ENCODE results near the gene MLANA. TPM values are rescaled to one million over a fixed set of nuclear protein-coding genes. Genes with fewer than 3 reads are reported as not detected.
"Not testable (repeated sequence)": the region's sequence is repeated elsewhere in the genome, so short reads cannot be mapped to it uniquely, and the experiment has no call there.

The MLANA gene
- total RNA-seq, 2 experiments from 2014 or later: not detected

GRCh38 chr9:5876026-5876425 lies 14.7 kb upstream of the MLANA start:
- Mint-ChIP-seq H3K27ac (no peak overlapping the region), H3K4me3 (no peak overlapping the region), H3K9me3 (no peaks in the 10 kb centered on the region), H3K36me3 (ENCODE audit: low read depth) (no peaks in the 10 kb centered on the region), H3K27me3 (no peaks in the 10 kb centered on the region), H3K4me1 (ENCODE audit: low read depth) (no peaks in the 10 kb centered on the region)
- TF ChIP-seq, protein P1, sequence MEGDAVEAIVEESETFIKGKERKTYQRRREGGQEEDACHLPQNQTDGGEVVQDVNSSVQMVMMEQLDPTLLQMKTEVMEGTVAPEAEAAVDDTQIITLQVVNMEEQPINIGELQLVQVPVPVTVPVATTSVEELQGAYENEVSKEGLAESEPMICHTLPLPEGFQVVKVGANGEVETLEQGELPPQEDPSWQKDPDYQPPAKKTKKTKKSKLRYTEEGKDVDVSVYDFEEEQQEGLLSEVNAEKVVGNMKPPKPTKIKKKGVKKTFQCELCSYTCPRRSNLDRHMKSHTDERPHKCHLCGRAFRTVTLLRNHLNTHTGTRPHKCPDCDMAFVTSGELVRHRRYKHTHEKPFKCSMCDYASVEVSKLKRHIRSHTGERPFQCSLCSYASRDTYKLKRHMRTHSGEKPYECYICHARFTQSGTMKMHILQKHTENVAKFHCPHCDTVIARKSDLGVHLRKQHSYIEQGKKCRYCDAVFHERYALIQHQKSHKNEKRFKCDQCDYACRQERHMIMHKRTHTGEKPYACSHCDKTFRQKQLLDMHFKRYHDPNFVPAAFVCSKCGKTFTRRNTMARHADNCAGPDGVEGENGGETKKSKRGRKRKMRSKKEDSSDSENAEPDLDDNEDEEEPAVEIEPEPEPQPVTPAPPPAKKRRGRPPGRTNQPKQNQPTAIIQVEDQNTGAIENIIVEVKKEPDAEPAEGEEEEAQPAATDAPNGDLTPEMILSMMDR (IDR thresholded peaks at IDR 0.05): no peak
- Histone ChIP-seq H3K36me3 (ENCODE audit: insufficient read depth, low read length) (peaks cover 2% of the 10 kb centered on the region), H3K9me3 (ENCODE audit: control insufficient read depth in 1 of 2, insufficient read depth in 1 of 2, low read length in 2 of 2) (no peaks in the 10 kb centered on the region), H3K27ac (ENCODE audit: low read depth in 1 of 2, low read length in 2 of 2) (no peak overlapping the region), H3K4me1 (ENCODE audit: insufficient read depth, low read length) (peaks cover 4% of the 10 kb centered on the region), H3K4me3 (ENCODE audit: low read length) (no peak overlapping the region), H3K27me3 (ENCODE audit: control insufficient read depth in 1 of 2, insufficient read depth in 2 of 2, low read length in 2 of 2) (no peaks in the 10 kb centered on the region)
- ChIA-PET POLR2A (no interaction called here), CTCF (no interaction called here)
- ATAC-seq (ENCODE audit: poor library complexity) (no peak), DNase-seq (no peak)
- intact Hi-C loops (cut with DNase I, micrococcal nuclease): no loop called here

GRCh38 chr9:5876711-5877110 lies 14.0 kb upstream of the MLANA start:
- intact Hi-C loops (cut with DNase I, micrococcal nuclease): no loop called here
- H3K36me3 ChIP-seq (ENCODE audit: insufficient read depth, low read length): peaks cover 2% of the 10 kb centered on the region
- H3K36me3 Mint-ChIP-seq (ENCODE audit: low read depth): no peaks in the 10 kb centered on the region
- H3K4me1 Mint-ChIP-seq (ENCODE audit: low read depth): no peaks in the 10 kb centered on the region
- no peaks in the 10 kb centered on the region for H3K27me3 ChIP-seq (ENCODE audit: control insufficient read depth in 1 of 2, insufficient read depth in 2 of 2, low read length in 2 of 2)
- H3K27ac Mint-ChIP-seq: no peak overlapping the region
- no peaks in the 10 kb centered on the region for H3K27me3 Mint-ChIP-seq
- DNase-seq: no peak
- H3K9me3 Mint-ChIP-seq: no peaks in the 10 kb centered on the region
- no peak overlapping the region for H3K27ac ChIP-seq (ENCODE audit: low read depth in 1 of 2, low read length in 2 of 2)
- ChIA-PET POLR2A (no interaction called here), CTCF (no interaction called here)
- no peak for ATAC-seq (ENCODE audit: poor library complexity)
- H3K4me1 ChIP-seq (ENCODE audit: insufficient read depth, low read length): peaks cover 4% of the 10 kb centered on the region
- TF ChIP-seq, protein P1 (IDR thresholded peaks at IDR 0.05): no peak
- no peaks in the 10 kb centered on the region for H3K9me3 ChIP-seq (ENCODE audit: control insufficient read depth in 1 of 2, insufficient read depth in 1 of 2, low read length in 2 of 2)
- no peak overlapping the region for H3K4me3 ChIP-seq (ENCODE audit: low read length)
- H3K4me3 Mint-ChIP-seq: no peak overlapping the region

DNA sequence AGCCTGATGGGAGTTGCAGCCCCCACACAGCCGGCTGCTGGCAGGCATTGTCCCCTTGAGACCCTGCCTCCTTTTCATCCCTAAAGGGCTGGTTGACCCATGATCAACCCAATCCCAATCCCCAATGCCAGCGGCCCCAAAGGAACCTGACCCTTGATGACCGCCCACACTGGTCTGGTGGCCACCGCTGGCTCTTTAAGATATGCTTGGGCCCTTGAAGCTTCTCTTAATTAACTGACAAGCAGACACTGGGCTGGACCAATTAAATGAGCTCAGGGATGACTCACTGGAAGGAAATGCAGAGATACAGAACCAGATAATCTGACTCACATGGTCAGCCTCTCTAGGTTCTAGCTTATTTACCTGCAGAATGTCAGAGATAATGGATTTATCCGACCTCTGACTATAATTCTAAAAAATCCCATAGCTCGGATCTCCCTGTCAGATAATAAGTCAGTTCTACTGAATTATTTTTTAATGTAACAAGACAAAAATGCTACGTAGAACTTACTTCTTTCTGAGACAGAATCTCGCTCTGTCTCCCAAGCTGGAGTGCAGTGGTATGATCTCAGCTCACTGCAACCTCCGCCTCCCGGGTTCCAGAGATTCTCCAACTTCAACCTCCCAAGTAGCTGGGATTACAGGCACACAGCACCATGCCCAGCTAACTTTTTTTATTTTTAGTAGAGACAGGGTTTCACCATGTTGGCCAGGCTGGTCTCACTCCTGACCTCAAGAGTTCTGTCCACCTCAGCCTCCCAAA lies 11.1 kb upstream of the MLANA start:
- TF ChIP-seq, protein P1 (IDR thresholded peaks at IDR 0.05): no peak
- Mint-ChIP-seq H3K9me3 (no peaks in the 10 kb centered on the region), H3K27me3 (no peaks in the 10 kb centered on the region), H3K36me3 (ENCODE audit: low read depth) (no peaks in the 10 kb centered on the region), H3K4me3 (no peak overlapping the region), H3K27ac (no peak overlapping the region), H3K4me1 (ENCODE audit: low read depth) (no peaks in the 10 kb centered on the region)
- Histone ChIP-seq H3K27ac (ENCODE audit: low read depth in 1 of 2, low read length in 2 of 2) (no peak overlapping the region), H3K9me3 (ENCODE audit: control insufficient read depth in 1 of 2, insufficient read depth in 1 of 2, low read length in 2 of 2) (no peaks in the 10 kb centered on the region), H3K4me3 (ENCODE audit: low read length) (no peak overlapping the region), H3K36me3 (ENCODE audit: insufficient read depth, low read length) (peaks cover 2% of the 10 kb centered on the region), H3K4me1 (ENCODE audit: insufficient read depth, low read length) (peaks cover 4% of the 10 kb centered on the region), H3K27me3 (ENCODE audit: control insufficient read depth in 1 of 2, insufficient read depth in 2 of 2, low read length in 2 of 2) (no peaks in the 10 kb centered on the region)
- POLR2A ChIA-PET: interaction anchor here (1.4 kb wide), 1 partner anchor 38 kb away, joined by 3 read pairs; no protein-coding TSS in a partner anchor
- no peak for ATAC-seq (ENCODE audit: poor library complexity)
- intact Hi-C loops (cut with DNase I, micrococcal nuclease): no loop called here
- CTCF ChIA-PET: no interaction called here
- no peak for DNase-seq

DNA sequence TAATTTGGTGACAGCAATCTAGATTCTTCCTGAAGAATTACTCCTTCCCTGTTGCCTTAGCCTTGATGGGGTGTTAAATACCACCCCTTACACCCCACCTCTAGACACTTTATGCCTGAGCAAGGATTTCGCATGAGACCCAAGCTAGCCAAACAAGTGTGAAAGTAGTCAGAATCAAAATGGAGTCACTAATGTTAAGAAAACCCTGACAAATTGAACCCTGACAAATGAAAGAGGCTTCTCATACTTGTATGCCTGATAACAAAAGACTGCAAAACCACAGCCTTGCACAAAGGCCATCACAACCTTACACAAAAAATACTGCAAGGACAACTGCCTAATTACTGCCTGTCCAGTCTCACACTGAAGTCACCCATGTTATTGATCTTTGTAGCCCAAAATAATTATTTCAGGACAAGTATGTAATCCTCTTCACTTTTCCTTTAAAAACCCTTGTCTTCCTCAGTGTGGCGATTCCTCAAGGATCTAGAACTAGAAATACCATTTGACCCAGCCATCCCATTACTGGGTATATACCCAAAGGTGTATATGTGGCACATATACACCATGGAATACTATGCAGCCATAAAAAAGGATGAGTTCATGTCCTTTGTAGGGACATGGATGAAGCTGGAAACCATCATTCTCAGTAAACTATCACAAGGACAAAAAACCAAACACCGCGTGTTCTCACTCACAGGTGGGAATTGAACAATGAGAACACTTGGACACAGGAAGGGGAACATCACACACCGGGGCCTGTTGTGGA lies 8.3 kb upstream of the MLANA start:
- ATAC-seq (ENCODE audit: poor library complexity); H3K9me3 Mint-ChIP-seq; POLR2A ChIA-PET; H3K4me3 ChIP-seq (ENCODE audit: low read length); H3K27ac Mint-ChIP-seq; H3K9me3 ChIP-seq (ENCODE audit: control insufficient read depth in 1 of 2, insufficient read depth in 1 of 2, low read length in 2 of 2); H3K36me3 Mint-ChIP-seq (ENCODE audit: low read depth); H3K27me3 Mint-ChIP-seq; CTCF ChIA-PET; H3K4me3 Mint-ChIP-seq; H3K4me1 Mint-ChIP-seq (ENCODE audit: low read depth); H3K27me3 ChIP-seq (ENCODE audit: control insufficient read depth in 1 of 2, insufficient read depth in 2 of 2, low read length in 2 of 2); H3K36me3 ChIP-seq (ENCODE audit: insufficient read depth, low read length); H3K27ac ChIP-seq (ENCODE audit: low read depth in 1 of 2, low read length in 2 of 2); intact Hi-C loops (cut with DNase I, micrococcal nuclease); DNase-seq: not testable (repeated sequence)
- H3K4me1 ChIP-seq (ENCODE audit: insufficient read depth, low read length): peaks cover 14% of the 10 kb centered on the region
